ENCODE data around the gene ADAMTS10. TPM values are rescaled to one million over a fixed set of nuclear protein-coding genes. Genes with fewer than 3 reads are reported as not detected.

ADAMTS10 gene
- total RNA-seq, 4 donors from 2014 or later: 15.7 to 45.3 (median 22.8) TPM

- Histone ChIP-seq H3K4me3 (no peak overlapping the region), H3K9me3 (no peaks in the 10 kb centered on the region), H3K27me3 (peaks cover 28% of the 10 kb centered on the region), H3K4me1 (peaks cover 0 to 10% (median 3%) of the 10 kb centered on the region in 3 donors), H3K36me3 (no peaks in the 10 kb centered on the region), H3K27ac (no peak overlapping the region)
- no peak for TF ChIP-seq POLR2A (IDR thresholded peaks at IDR 0.05)
- TF ChIP-seq CTCF (IDR thresholded peaks at IDR 0.05): peak in 3 of 4 experiments; percentile 62 to 85 (median 84)
- TF ChIP-seq EP300 (IDR thresholded peaks at IDR 0.05): no peak
- no peak for TF ChIP-seq POLR2AphosphoS5 (IDR thresholded peaks at IDR 0.05)
- no peak for ATAC-seq
- 28 to 45% methylated on average over 15 to 20 of the region's 23 CpGs for WGBS, 2 donors (ENCODE audit: low coverage in 1 of 2)
Observed at GRCh38 chr19:8615813-8616596, 5.5 kb upstream of the ADAMTS10 start.

GRCh38 chr19:8615024-8615423 is 4.5 kb upstream of the ADAMTS10 start:
- TF ChIP-seq CTCF (IDR thresholded peaks at IDR 0.05) (no peak), EP300 (IDR thresholded peaks at IDR 0.05) (no peak), POLR2A (IDR thresholded peaks at IDR 0.05) (no peak), POLR2AphosphoS5 (IDR thresholded peaks at IDR 0.05) (no peak)
- WGBS, 2 donors (ENCODE audit: low coverage in 1 of 2): 9 to 37% methylated on average over 6 of the region's 6 CpGs
- H3K4me3 ChIP-seq: no peak overlapping the region
- H3K9me3 ChIP-seq: no peaks in the 10 kb centered on the region
- H3K27me3 ChIP-seq: peaks cover 19% of the 10 kb centered on the region
- H3K27ac ChIP-seq: no peak overlapping the region
- ATAC-seq: no peak
- H3K4me1 ChIP-seq: peaks cover 0 to 18% (median 3%) of the 10 kb centered on the region in 3 donors
- H3K36me3 ChIP-seq: no peaks in the 10 kb centered on the region

DNA sequence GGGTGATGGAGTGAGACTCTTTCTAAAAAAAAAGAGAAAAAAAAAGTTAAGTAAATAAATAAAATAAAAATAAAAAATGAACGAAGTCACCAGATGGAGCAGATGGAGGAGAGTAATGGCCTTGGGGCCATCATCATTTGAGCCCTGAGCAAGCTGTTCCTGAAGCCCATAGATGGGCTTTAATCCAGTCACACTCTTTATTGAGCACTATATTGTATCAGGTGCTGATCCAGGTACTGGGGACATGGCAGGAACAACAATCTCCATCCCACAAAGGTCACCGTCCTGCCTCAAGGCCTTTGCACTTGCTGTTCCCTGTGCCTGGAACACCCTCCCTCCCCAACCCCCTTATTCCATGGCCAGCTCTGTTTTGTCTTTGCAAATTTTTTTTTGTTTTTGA is 3.9 kb upstream of the ADAMTS10 start:
- Histone ChIP-seq H3K4me1 (peaks cover 0 to 24% (median 3%) of the 10 kb centered on the region in 3 donors), H3K27me3 (peaks cover 14% of the 10 kb centered on the region), H3K4me3 (no peak overlapping the region), H3K9me3 (no peaks in the 10 kb centered on the region), H3K36me3 (no peaks in the 10 kb centered on the region), H3K27ac (no peak overlapping the region)
- no peak for TF ChIP-seq EP300 (IDR thresholded peaks at IDR 0.05)
- no peak for TF ChIP-seq POLR2AphosphoS5 (IDR thresholded peaks at IDR 0.05)
- no peak for TF ChIP-seq POLR2A (IDR thresholded peaks at IDR 0.05)
- TF ChIP-seq CTCF (IDR thresholded peaks at IDR 0.05): no peak
- ATAC-seq: no peak
- 54 to 55% methylated on average over 2 of the region's 2 CpGs for WGBS, 2 donors (ENCODE audit: low coverage in 1 of 2)

DNA sequence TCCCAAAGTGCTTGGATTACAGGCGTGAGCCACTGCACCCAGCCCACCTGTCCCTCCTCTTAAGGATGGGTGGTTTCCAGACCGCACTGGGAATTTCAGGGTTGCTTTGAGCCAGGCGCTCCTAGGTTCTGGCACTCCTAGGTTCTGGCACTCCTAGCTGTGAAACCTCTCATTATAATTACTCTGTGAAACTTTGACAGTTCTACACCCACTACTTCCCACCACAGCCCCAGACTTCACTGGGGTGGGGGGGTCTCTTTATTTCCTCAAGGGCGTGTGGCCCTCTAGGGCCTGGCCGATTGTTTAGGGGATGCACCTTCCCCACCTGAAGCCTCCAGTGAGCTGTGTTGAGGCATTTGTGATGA is 2.3 kb upstream of the ADAMTS10 start:
- no peak for ATAC-seq

More for the DNA sequence above, 2.3 kb upstream of the ADAMTS10 start:
- no peaks in the 10 kb centered on the region for H3K27me3 ChIP-seq
- peaks cover 0 to 40% (median 13%) of the 10 kb centered on the region in 3 donors for H3K4me1 ChIP-seq
- TF ChIP-seq POLR2A (IDR thresholded peaks at IDR 0.05): no peak
- TF ChIP-seq CTCF (IDR thresholded peaks at IDR 0.05): no peak
- TF ChIP-seq POLR2AphosphoS5 (IDR thresholded peaks at IDR 0.05): no peak
- TF ChIP-seq EP300 (IDR thresholded peaks at IDR 0.05): no peak
- H3K4me3 ChIP-seq: no peak overlapping the region
- H3K9me3 ChIP-seq: no peaks in the 10 kb centered on the region
- H3K27ac ChIP-seq: peak overlapping the region in 1 of 4 donors; percentile 25
- H3K36me3 ChIP-seq: no peaks in the 10 kb centered on the region
- 40 to 74% methylated on average over 2 to 4 of the region's 5 CpGs for WGBS, 2 donors (ENCODE audit: low coverage in 1 of 2)
